ENCODE data around the gene TH.

DNA sequence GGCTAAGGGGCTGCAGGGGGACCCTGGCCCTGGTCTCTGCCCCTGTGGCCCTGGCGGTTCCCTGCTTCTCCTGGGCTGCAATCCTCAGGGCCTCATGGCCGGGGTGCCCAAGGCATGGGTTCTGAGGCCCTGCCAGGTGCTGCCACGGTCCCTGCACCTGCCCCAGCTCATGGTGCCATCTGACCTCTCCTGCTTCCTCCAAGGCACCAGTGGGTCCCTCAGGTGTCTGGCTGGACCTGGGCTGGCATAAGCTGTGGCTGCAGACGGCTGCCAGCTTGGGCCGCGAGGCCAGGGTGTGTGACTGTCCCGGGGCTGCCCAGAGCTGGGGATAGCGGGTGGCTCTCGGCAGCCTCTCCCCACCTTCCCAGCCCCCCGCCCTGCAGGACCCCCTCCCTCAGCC, 12.6 kb downstream of the TH start:
- TF ChIP-seq, protein P1, sequence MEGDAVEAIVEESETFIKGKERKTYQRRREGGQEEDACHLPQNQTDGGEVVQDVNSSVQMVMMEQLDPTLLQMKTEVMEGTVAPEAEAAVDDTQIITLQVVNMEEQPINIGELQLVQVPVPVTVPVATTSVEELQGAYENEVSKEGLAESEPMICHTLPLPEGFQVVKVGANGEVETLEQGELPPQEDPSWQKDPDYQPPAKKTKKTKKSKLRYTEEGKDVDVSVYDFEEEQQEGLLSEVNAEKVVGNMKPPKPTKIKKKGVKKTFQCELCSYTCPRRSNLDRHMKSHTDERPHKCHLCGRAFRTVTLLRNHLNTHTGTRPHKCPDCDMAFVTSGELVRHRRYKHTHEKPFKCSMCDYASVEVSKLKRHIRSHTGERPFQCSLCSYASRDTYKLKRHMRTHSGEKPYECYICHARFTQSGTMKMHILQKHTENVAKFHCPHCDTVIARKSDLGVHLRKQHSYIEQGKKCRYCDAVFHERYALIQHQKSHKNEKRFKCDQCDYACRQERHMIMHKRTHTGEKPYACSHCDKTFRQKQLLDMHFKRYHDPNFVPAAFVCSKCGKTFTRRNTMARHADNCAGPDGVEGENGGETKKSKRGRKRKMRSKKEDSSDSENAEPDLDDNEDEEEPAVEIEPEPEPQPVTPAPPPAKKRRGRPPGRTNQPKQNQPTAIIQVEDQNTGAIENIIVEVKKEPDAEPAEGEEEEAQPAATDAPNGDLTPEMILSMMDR (IDR thresholded peaks at IDR 0.05 in 8 of 11, conservative IDR thresholded peaks at IDR 0.05 in 3 of 11): no peak
- no peak for TF ChIP-seq POLR2A (IDR thresholded peaks at IDR 0.05)

Measured in spleen (tissue), 7 donors.